ENCODE results near the gene COL13A1. TPM values are rescaled to one million over a fixed set of nuclear protein-coding genes. Genes with fewer than 3 reads are reported as not detected.

COL13A1 gene
- total and polyA plus RNA-seq, 2 experiments from 2014 or later: 5.2 to 8.6 TPM

- TF ChIP-seq ZNF462 (CRISPR knock-in tag; IDR thresholded peaks at IDR 0.05): no peak
Observed at GRCh38 chr10:69828144-69828870, 26.6 kb downstream of the COL13A1 start (continued).

DNA sequence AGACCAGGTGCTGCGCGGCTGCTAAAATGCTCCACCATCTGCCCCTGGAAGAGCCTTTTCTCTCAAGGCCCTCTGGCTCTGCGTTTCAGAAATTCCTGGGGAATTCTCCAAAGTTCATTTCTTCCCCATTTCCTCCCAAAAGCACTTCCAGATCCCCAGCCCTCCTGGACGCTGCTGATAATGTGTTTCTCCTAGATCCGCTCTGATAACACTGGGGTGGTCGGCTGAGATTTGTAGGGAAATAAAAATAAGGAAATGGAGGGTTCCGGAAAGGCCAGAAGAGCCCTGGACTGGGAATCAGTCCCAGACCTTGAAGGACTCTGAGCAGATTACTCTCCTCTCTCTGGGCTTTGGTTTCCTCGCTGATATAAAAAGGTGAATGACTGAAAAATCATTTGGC, 28.1 kb downstream of the COL13A1 start:
- H3K36me3 Mint-ChIP-seq (ENCODE audit: low read depth): peaks cover 3% of the 10 kb centered on the region; the same call in 1 of the 3 replicates
- no peak overlapping the region for H3K27ac Mint-ChIP-seq
- H3F3A ChIP-seq (replicated peaks; ENCODE audit: low read depth): no peaks in the 10 kb centered on the region
- peaks cover 30% of the 10 kb centered on the region for H3K4me1 Mint-ChIP-seq
- H3K4me3 ChIP-seq: no peak overlapping the region
- no peaks in the 10 kb centered on the region for H3K9me3 Mint-ChIP-seq
- peaks cover 12% of the 10 kb centered on the region for H3K4me1 ChIP-seq (ENCODE audit: insufficient read depth)
- ATAC-seq: no peak
- no peak overlapping the region for H2AFZ ChIP-seq
- no peaks in the 10 kb centered on the region for H3K9me2 ChIP-seq (ENCODE audit: insufficient read depth)
- H3K4me3 Mint-ChIP-seq: no peak overlapping the region
- no peaks in the 10 kb centered on the region for H3K36me3 ChIP-seq (ENCODE audit: insufficient read depth)
- DNase-seq (ENCODE audit: low spot score): no peak
- no peaks in the 10 kb centered on the region for H3K79me2 ChIP-seq (replicated peaks; ENCODE audit: insufficient read depth)
- no peak overlapping the region for H3K4me2 ChIP-seq
- H3K27ac ChIP-seq (ENCODE audit: low read depth): no peak overlapping the region
- H4K20me1 ChIP-seq (replicated peaks; ENCODE audit: insufficient read depth): no peaks in the 10 kb centered on the region
- H3K27me3 Mint-ChIP-seq (ENCODE audit: insufficient read depth, low read depth, poor library complexity): peaks cover 12% of the 10 kb centered on the region
- no peaks in the 10 kb centered on the region for H3K27me3 ChIP-seq (ENCODE audit: insufficient read depth)
- TF ChIP-seq EZH2 (IDR thresholded peaks at IDR 0.05; ENCODE audit: low read depth, unreplicated experiment): no peak
- TF ChIP-seq, protein P1, sequence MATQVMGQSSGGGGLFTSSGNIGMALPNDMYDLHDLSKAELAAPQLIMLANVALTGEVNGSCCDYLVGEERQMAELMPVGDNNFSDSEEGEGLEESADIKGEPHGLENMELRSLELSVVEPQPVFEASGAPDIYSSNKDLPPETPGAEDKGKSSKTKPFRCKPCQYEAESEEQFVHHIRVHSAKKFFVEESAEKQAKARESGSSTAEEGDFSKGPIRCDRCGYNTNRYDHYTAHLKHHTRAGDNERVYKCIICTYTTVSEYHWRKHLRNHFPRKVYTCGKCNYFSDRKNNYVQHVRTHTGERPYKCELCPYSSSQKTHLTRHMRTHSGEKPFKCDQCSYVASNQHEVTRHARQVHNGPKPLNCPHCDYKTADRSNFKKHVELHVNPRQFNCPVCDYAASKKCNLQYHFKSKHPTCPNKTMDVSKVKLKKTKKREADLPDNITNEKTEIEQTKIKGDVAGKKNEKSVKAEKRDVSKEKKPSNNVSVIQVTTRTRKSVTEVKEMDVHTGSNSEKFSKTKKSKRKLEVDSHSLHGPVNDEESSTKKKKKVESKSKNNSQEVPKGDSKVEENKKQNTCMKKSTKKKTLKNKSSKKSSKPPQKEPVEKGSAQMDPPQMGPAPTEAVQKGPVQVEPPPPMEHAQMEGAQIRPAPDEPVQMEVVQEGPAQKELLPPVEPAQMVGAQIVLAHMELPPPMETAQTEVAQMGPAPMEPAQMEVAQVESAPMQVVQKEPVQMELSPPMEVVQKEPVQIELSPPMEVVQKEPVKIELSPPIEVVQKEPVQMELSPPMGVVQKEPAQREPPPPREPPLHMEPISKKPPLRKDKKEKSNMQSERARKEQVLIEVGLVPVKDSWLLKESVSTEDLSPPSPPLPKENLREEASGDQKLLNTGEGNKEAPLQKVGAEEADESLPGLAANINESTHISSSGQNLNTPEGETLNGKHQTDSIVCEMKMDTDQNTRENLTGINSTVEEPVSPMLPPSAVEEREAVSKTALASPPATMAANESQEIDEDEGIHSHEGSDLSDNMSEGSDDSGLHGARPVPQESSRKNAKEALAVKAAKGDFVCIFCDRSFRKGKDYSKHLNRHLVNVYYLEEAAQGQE (IDR thresholded peaks at IDR 0.05; ENCODE audit: unreplicated experiment): no peak
- no peak for TF ChIP-seq ZNF462 (CRISPR knock-in tag; IDR thresholded peaks at IDR 0.05)
- no peak for TF ChIP-seq JUNB (IDR thresholded peaks at IDR 0.05; ENCODE audit: unreplicated experiment)
